ENCODE data around the gene PPP2R5D.

The PPP2R5D gene

GRCh38 chr6:42963179-42963854 is 21.1 kb upstream of the PPP2R5D start:
- no peak for DNase-seq (ENCODE audit: low read depth in 1 of 2, low spot score in 1 of 2)

- no peak for DNase-seq (ENCODE audit: low read depth in 1 of 2, low spot score in 1 of 2)
Measured at GRCh38 chr6:42963855-42964605, 20.3 kb upstream of the PPP2R5D start.

- no peak for DNase-seq (ENCODE audit: low read depth in 1 of 2, low spot score in 1 of 2)
Measured at GRCh38 chr6:42966571-42966970, 17.8 kb upstream of the PPP2R5D start.

GRCh38 chr6:42967228-42967627 is 17.1 kb upstream of the PPP2R5D start:
- no peak for DNase-seq (ENCODE audit: low read depth in 1 of 2, low spot score in 1 of 2)

GRCh38 chr6:42968126-42968701 is 16.2 kb upstream of the PPP2R5D start:
- no peak for DNase-seq (ENCODE audit: low read depth in 1 of 2, low spot score in 1 of 2)

GRCh38 chr6:42968783-42969182 is 15.6 kb upstream of the PPP2R5D start:
- DNase-seq (ENCODE audit: low read depth in 1 of 2, low spot score in 1 of 2), result no peak

- DNase-seq (ENCODE audit: low read depth in 1 of 2, low spot score in 1 of 2), result no peak
Measured at GRCh38 chr6:42969431-42969830, 14.9 kb upstream of the PPP2R5D start.

- DNase-seq (ENCODE audit: low read depth in 1 of 2, low spot score in 1 of 2), result no peak
Measured at GRCh38 chr6:42969934-42970333, 14.4 kb upstream of the PPP2R5D start.

- no peak for DNase-seq (ENCODE audit: low read depth in 1 of 2, low spot score in 1 of 2)
Measured at GRCh38 chr6:42970871-42971612, 13.3 kb upstream of the PPP2R5D start.

- DNase-seq (ENCODE audit: low read depth in 1 of 2, low spot score in 1 of 2), result no peak
Measured at GRCh38 chr6:42971746-42972327, 12.5 kb upstream of the PPP2R5D start.

GRCh38 chr6:42973926-42974325 is 10.4 kb upstream of the PPP2R5D start:
- DNase-seq (ENCODE audit: low read depth in 1 of 2, low spot score in 1 of 2), result no peak

- no peak for DNase-seq (ENCODE audit: low read depth in 1 of 2, low spot score in 1 of 2)
Measured at GRCh38 chr6:42974919-42975505, 9.4 kb upstream of the PPP2R5D start.

GRCh38 chr6:42978487-42978838 is 5.9 kb upstream of the PPP2R5D start:
- DNase-seq (ENCODE audit: low read depth in 1 of 2, low spot score in 1 of 2), result no peak

GRCh38 chr6:42978839-42979522 is 5.4 kb upstream of the PPP2R5D start, which contains the start of gene PEX6:
PEX6 (minus strand) TSS chr6:42979181; CDS start chr6:42979150, 31 bp downstream.
- peak; percentile 73 to 82 for DNase-seq (ENCODE audit: low read depth in 1 of 2, low spot score in 1 of 2)

- no peak for DNase-seq (ENCODE audit: low read depth in 1 of 2, low spot score in 1 of 2)
Measured at GRCh38 chr6:42979523-42980177, 4.7 kb upstream of the PPP2R5D start.

- no peak for DNase-seq (ENCODE audit: low read depth in 1 of 2, low spot score in 1 of 2)
Measured at GRCh38 chr6:42981836-42982235, 2.5 kb upstream of the PPP2R5D start.

- no peak for DNase-seq (ENCODE audit: low read depth in 1 of 2, low spot score in 1 of 2)
Measured at GRCh38 chr6:42984924-42985475, 630 bp downstream of the PPP2R5D start.

GRCh38 chr6:42987533-42988451 is 3.4 kb downstream of the PPP2R5D start:
- no peak for DNase-seq (ENCODE audit: low read depth in 1 of 2, low spot score in 1 of 2)

Measured in stimulated activated CD4-positive, alpha-beta T cell treated with anti-CD3 and anti-CD28 coated beads, Interleukin-15, amount 100 ng/mL, for 1 hour (primary cell).